Liver (tissue), 9 donors: ENCODE results near the gene DAG1. TPM values are rescaled to one million over a fixed set of nuclear protein-coding genes. Genes with fewer than 3 reads are reported as not detected.

Experiments used
- DNase-seq: peaks from one replicate; pipeline ENCODE4 v3.0.0-alpha.2; 2017; ENCODE audit warnings: low spot score
- H3K27ac ChIP-seq, 2 donors: one replicate each; pipeline ENCODE4 v1.7.0; 2013; ENCODE audit warnings: inconsistent platforms in 2 of 2, low read length in 2 of 2, control low read depth in 1 of 2, low read depth in 1 of 2, mild to moderate bottlenecking in 1 of 2
- H3K27me3 ChIP-seq, 4 donors: one replicate each; pipeline versions ENCODE4 v1.6.1 to v1.7.0; 2013; ENCODE audit warnings: low read length in 3 of 4, inconsistent platforms in 1 of 4, mild to moderate bottlenecking in 1 of 4, moderate library complexity in 1 of 4; ENCODE audit not compliant: control insufficient read depth in 4 of 4, insufficient read depth in 4 of 4
- H3K36me3 ChIP-seq, 4 donors: one replicate each; pipeline versions ENCODE4 v1.6.1 to v1.7.0; 2013; ENCODE audit warnings: low read length in 3 of 4, mild to moderate bottlenecking in 3 of 4, low read depth in 1 of 4, moderate library complexity in 1 of 4; ENCODE audit not compliant: control insufficient read depth in 4 of 4, insufficient read depth in 3 of 4
- H3K4me1 ChIP-seq, 4 donors: one replicate each; pipeline versions ENCODE4 v1.6.1 to v1.7.0; 2013; ENCODE audit warnings: low read length in 3 of 4, mild to moderate bottlenecking in 3 of 4, moderate library complexity in 1 of 4; ENCODE audit not compliant: control insufficient read depth in 4 of 4, insufficient read depth in 4 of 4
- H3K4me3 ChIP-seq, 3 donors: one replicate each; pipeline versions ENCODE4 v1.6.1 to v1.7.0; 2013; ENCODE audit warnings: low read length in 3 of 3, control low read depth in 1 of 3, low read depth in 1 of 3, mild to moderate bottlenecking in 1 of 3
- H3K9ac ChIP-seq, 2 donors: one replicate each; pipeline ENCODE4 v1.7.0; 2013; ENCODE audit warnings: low read length in 2 of 2, mild to moderate bottlenecking in 2 of 2, moderate library complexity in 2 of 2, control low read depth in 1 of 2, low read depth in 1 of 2
- H3K9me3 ChIP-seq, 4 donors: one replicate each; pipeline versions ENCODE4 v1.6.1 to v1.7.0; 2013; ENCODE audit warnings: low read length in 3 of 4; ENCODE audit not compliant: control insufficient read depth in 4 of 4
- EGR1 ChIP-seq, 2 donors: IDR thresholded peaks; 2 replicates each; pipeline ENCODE4 v1.6.1; 2016 to 2018; ENCODE audit warnings: antibody characterized with exemption in 2 of 2, low read depth in 2 of 2
- GABPA ChIP-seq, 2 donors: IDR thresholded peaks in 1 of 2; conservative IDR thresholded peaks in 1 of 2; 2 replicates each; pipeline ENCODE4 v1.6.1; 2016; ENCODE audit warnings: antibody characterized with exemption in 2 of 2, mild to moderate bottlenecking in 1 of 2, moderate library complexity in 1 of 2
- HNF4G ChIP-seq: IDR thresholded peaks from 2 replicates; pipeline ENCODE4 v1.6.1; 2016; ENCODE audit warnings: antibody characterized with exemption
- JUND ChIP-seq, 2 donors: IDR thresholded peaks; 2 replicates each; pipeline ENCODE4 v1.6.1; 2016; ENCODE audit warnings: antibody characterized with exemption in 2 of 2
- MAX ChIP-seq: IDR thresholded peaks from 2 replicates; pipeline ENCODE4 v1.6.1; 2016; ENCODE audit warnings: antibody characterized with exemption
- RAD21 ChIP-seq, 2 donors: IDR thresholded peaks; 2 replicates each; pipeline ENCODE4 v1.6.1; 2016; ENCODE audit warnings: antibody characterized with exemption in 2 of 2, mild to moderate bottlenecking in 2 of 2
- REST ChIP-seq: IDR thresholded peaks from 2 replicates; pipeline ENCODE4 v1.6.1; 2016; ENCODE audit warnings: antibody characterized with exemption, mild to moderate bottlenecking
- SP1 ChIP-seq: IDR thresholded peaks from 2 replicates; pipeline ENCODE4 v1.6.1; 2018; ENCODE audit warnings: antibody characterized with exemption, mild to moderate bottlenecking
- ZBTB33 ChIP-seq: IDR thresholded peaks from 2 replicates; pipeline ENCODE4 v1.6.1; 2016; ENCODE audit warnings: antibody characterized with exemption
- WGBS: extraction: QIAGEN DNeasy Blood & Tissue Kit; methylation state at CpG from one replicate; pipeline ENCODE4 v1.1.7; 2013; 5-methylcytosine and 5-hydroxymethylcytosine counted together
- polyA plus RNA-seq, 2 donors: library from polyadenylated mRNA; stranded (reverse) in 1 of 2; unstranded in 1 of 2; fragments of 200-250 nt in 1 of 2; fragments of >200 nt in 1 of 2; fragmentation: Nextera tagmentation in 1 of 2; extraction: Ambion mirVana in 1 of 2; gene quantifications; one replicate each; pipeline versions ENCODE4 v1.2.1 to v1.2.3, GENCODE V29; 2013 to 2015
- total RNA-seq, 2 donors: library from RNA; depleted of rRNA; stranded (reverse); fragments of >200 nt; gene quantifications; one replicate each; pipeline ENCODE4 v1.2.3, GENCODE V29; 2014
- donor health status: healthy.
- donor health status: healthy.
- donor health status: healthy.
- donor health status: healthy.
- donor health status: healthy.

The DAG1 gene
- total and polyA plus RNA-seq, 4 donors = 12.1 to 54.4 (median 28.5) TPM

DNA sequence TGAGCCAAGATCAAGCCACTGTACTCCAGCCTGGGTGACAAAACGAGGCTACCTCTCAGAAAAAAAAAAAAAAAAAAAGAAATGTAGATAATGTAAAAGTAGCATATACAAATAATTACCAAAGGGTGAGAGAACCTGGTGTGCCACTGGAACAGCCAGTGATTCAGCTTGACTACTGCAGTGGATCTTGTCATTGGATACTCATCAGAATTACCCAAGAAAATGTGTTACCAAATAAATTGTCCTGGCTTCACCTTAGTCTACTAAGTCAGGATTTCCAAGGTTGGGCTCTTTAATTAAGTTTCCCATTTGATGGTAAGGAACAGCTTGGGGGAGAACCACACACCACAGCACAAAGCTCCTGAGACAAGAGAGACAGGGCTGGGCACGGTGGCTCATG, 42.5 kb upstream of the DAG1 start:
- H3K4me1 ChIP-seq = peaks cover 4 to 17% (median 8%) of the 10 kb centered on the region in 4 donors
- H3K27ac ChIP-seq = no peak overlapping the region
- no peak overlapping the region for H3K4me3 ChIP-seq
- H3K36me3 ChIP-seq = peaks cover 0 to 14% (median 7%) of the 10 kb centered on the region in 4 donors
- H3K9ac ChIP-seq = no peak overlapping the region
- no peaks in the 10 kb centered on the region for H3K27me3 ChIP-seq
- 94% methylated on average over 2 of the region's 2 CpGs for WGBS
- no peaks in the 10 kb centered on the region for H3K9me3 ChIP-seq
- TF ChIP-seq HNF4G = no peak
- DNase-seq = no peak

- H3K9me3 ChIP-seq = no peaks in the 10 kb centered on the region
- H3K27ac ChIP-seq = peak overlapping the region; percentile 85 to 88
- H3K36me3 ChIP-seq = peaks cover 0 to 14% (median 7%) of the 10 kb centered on the region in 4 donors
- no peaks in the 10 kb centered on the region for H3K27me3 ChIP-seq
- 3% methylated on average over 9 of the region's 9 CpGs for WGBS
- peak overlapping the region; percentile 69 to 98 (median 76) for H3K4me3 ChIP-seq
- H3K9ac ChIP-seq = peak overlapping the region; percentile 35 to 75
- no peak for DNase-seq
- TF ChIP-seq REST = no peak
- peak in 1 of 2 donors; percentile 7 for TF ChIP-seq RAD21 (IDR thresholded peaks at IDR 0.05)
- peaks cover 0 to 10% (median 2%) of the 10 kb centered on the region in 4 donors for H3K4me1 ChIP-seq
Observed at GRCh38 chr3:49428752-49429080, 41.4 kb upstream of the DAG1 start.

GRCh38 chr3:49434731-49435130, 35.3 kb upstream of the DAG1 start:
- TF ChIP-seq MAX (no peak), GABPA (IDR thresholded peaks at IDR 0.05 in 1 of 2, conservative IDR thresholded peaks at IDR 0.05 in 1 of 2) (no peak), SP1 (no peak), EGR1 (IDR thresholded peaks at IDR 0.05; ENCODE audit: low read depth in 2 of 2) (no peak), REST (no peak), JUND (IDR thresholded peaks at IDR 0.05) (no peak), ZBTB33 (no peak)

More at GRCh38 chr3:49434731-49435130, 35.3 kb upstream of the DAG1 start:
- 94% methylated on average over 5 of the region's 5 CpGs for WGBS
- no peak overlapping the region for H3K4me3 ChIP-seq
- no peaks in the 10 kb centered on the region for H3K9me3 ChIP-seq
- H3K27me3 ChIP-seq = no peaks in the 10 kb centered on the region
- H3K9ac ChIP-seq = no peak overlapping the region
- DNase-seq = no peak
- H3K4me1 ChIP-seq = no peaks in the 10 kb centered on the region
- no peaks in the 10 kb centered on the region for H3K36me3 ChIP-seq
- H3K27ac ChIP-seq = no peak overlapping the region
